IMR-90 (cell line): ENCODE measurements around the gene ASB3. TPM values are rescaled to one million over a fixed set of nuclear protein-coding genes. Genes with fewer than 3 reads are reported as not detected.
"Not testable (repeated sequence)": the region's sequence is repeated elsewhere in the genome, so short reads cannot be mapped to it uniquely, and the experiment has no call there.

Experiments used
- ATAC-seq: fragments of 200-7000 bp; cut with Tn5 transposase; 2 replicates; pipeline ENCODE4 v1.9.1; 2020; ENCODE audit warnings: low read depth, mild to moderate bottlenecking, moderate library complexity
- BruUV-seq: library from RNA; stranded (reverse); fragments of 400-500 nt; replicated peaks from 2 replicates; lab custom pipeline; 2021; lab: Mats Ljungman, UMichigan
- CTCF ChIA-PET: fragments of 300-600 bp; formaldehyde crosslinking; extraction: SDS; loops from one replicate; lab custom pipeline; 2021; ENCODE audit warnings: antibody characterized with exemption; lab: Yijun Ruan, JAX
- POLR2A ChIA-PET: fragments of 300-600 bp; sonication (Branson Sonifier 250); formaldehyde crosslinking; loops from one replicate; lab custom pipeline; 2022; ENCODE audit warnings: antibody characterized with exemption; ENCODE audit not compliant: unreplicated experiment; lab: Charles Lee
- DNase-seq: peaks from one replicate; pipeline ENCODE4 v3.0.0; 2013
- H2AFZ ChIP-seq: replicated peaks from 2 replicates; pipeline ENCODE3; 2013; ENCODE audit warnings: low read length, mild to moderate bottlenecking; ENCODE audit not compliant: poor library complexity
- H2AK5ac ChIP-seq: 2 replicates; pipeline ENCODE4 v1.6.1; 2013; ENCODE audit warnings: low read depth, low read length, inconsistent platforms
- H2AK9ac ChIP-seq: replicated peaks from 2 replicates; pipeline ENCODE3; 2013; ENCODE audit warnings: mild to moderate bottlenecking, low read depth, low read length, moderate library complexity; ENCODE audit not compliant: poor library complexity
- H2BK120ac ChIP-seq: 2 replicates; pipeline ENCODE4 v1.6.1; 2013; ENCODE audit warnings: low read depth, low read length, inconsistent platforms
- H2BK15ac ChIP-seq: 3 replicates; pipeline ENCODE4 v1.6.1; 2013; ENCODE audit warnings: low read depth, low read length, inconsistent platforms
- H2BK20ac ChIP-seq: 2 replicates; pipeline ENCODE4 v1.6.1; 2013; ENCODE audit warnings: low read depth, mild to moderate bottlenecking, inconsistent platforms, low read length, moderate library complexity
- H2BK5ac ChIP-seq: 2 replicates; pipeline ENCODE4 v1.6.1; 2013; ENCODE audit warnings: mild to moderate bottlenecking, low read depth, low read length, inconsistent platforms; ENCODE audit not compliant: poor library complexity, severe bottlenecking
- H3K14ac ChIP-seq: replicated peaks from 2 replicates; pipeline ENCODE4 v1.6.1; 2013; ENCODE audit warnings: low read depth, low read length, inconsistent platforms
- H3K18ac ChIP-seq: 2 replicates; pipeline ENCODE4 v1.6.1; 2013; ENCODE audit warnings: low read depth, low read length, control low read depth
- H3K23ac ChIP-seq: 2 replicates; pipeline ENCODE4 v1.6.1; 2013; ENCODE audit warnings: low read depth, low read length, inconsistent platforms
- H3K27ac ChIP-seq: 2 replicates; pipeline ENCODE4 v1.5.1; 2013; ENCODE audit warnings: mild to moderate bottlenecking, control low read depth, low read length; ENCODE audit not compliant: insufficient read depth
- H3K27me3 ChIP-seq: 2 replicates; pipeline ENCODE4 v1.6.1; 2013; ENCODE audit warnings: low read length; ENCODE audit not compliant: control insufficient read depth, insufficient read depth
- H3K36me3 ChIP-seq: 2 replicates; pipeline ENCODE4 v1.6.1; 2013; ENCODE audit warnings: low read length, mixed read lengths; ENCODE audit not compliant: control insufficient read depth, insufficient read depth
- H3K4ac ChIP-seq: 2 replicates; pipeline ENCODE4 v1.6.1; 2013; ENCODE audit warnings: low read depth, low read length, inconsistent platforms
- H3K4me1 ChIP-seq: 2 replicates; pipeline ENCODE4 v1.6.1; 2013; ENCODE audit warnings: low read length, mixed read lengths; ENCODE audit not compliant: control insufficient read depth, insufficient read depth
- H3K4me2 ChIP-seq: 2 replicates; pipeline ENCODE4 v1.6.1; 2013; ENCODE audit warnings: low read depth, mild to moderate bottlenecking, control low read depth, low read length, moderate library complexity
- H3K4me3 ChIP-seq: 2 replicates; pipeline ENCODE4 v1.5.1; 2013; ENCODE audit warnings: low read depth, mild to moderate bottlenecking, control low read depth, low read length, moderate library complexity; ENCODE audit not compliant: insufficient read depth
- H3K56ac ChIP-seq: 2 replicates; pipeline ENCODE4 v1.6.1; 2013; ENCODE audit warnings: low read length, inconsistent platforms; ENCODE audit not compliant: insufficient read depth; ENCODE audit errors: extremely low read depth
- H3K79me1 ChIP-seq, 2 experiments: 2 replicates each; pipeline ENCODE4 v1.6.1; 2013; ENCODE audit warnings: low read length in 2 of 2, inconsistent platforms in 1 of 2, low read depth in 1 of 2
- H3K9ac ChIP-seq: 2 replicates; pipeline ENCODE4 v1.6.1; 2013; ENCODE audit warnings: low read depth, low read length, control low read depth
- H3K9me1 ChIP-seq: 2 replicates; pipeline ENCODE4 v1.6.1; 2013; ENCODE audit warnings: low read length, inconsistent platforms; ENCODE audit not compliant: insufficient read depth
- H3K9me3 ChIP-seq: 2 replicates; pipeline ENCODE4 v1.6.1; 2013; ENCODE audit warnings: low read length; ENCODE audit not compliant: control insufficient read depth, insufficient read depth
- H4K20me1 ChIP-seq: 2 replicates; pipeline ENCODE4 v1.6.1; 2013; ENCODE audit warnings: low read length, inconsistent platforms; ENCODE audit not compliant: insufficient read depth
- H4K5ac ChIP-seq: 2 replicates; pipeline ENCODE4 v1.6.1; 2013; ENCODE audit warnings: mild to moderate bottlenecking, low read depth, low read length, control low read depth
- H4K8ac ChIP-seq, 2 experiments: 2 replicates each; pipeline ENCODE4 v1.6.1; 2013; ENCODE audit warnings: low read depth in 2 of 2, low read length in 2 of 2, control low read depth in 1 of 2, inconsistent platforms in 1 of 2
- H4K91ac ChIP-seq: 2 replicates; pipeline ENCODE4 v1.6.1; 2013; ENCODE audit warnings: low read depth, low read length, inconsistent platforms; ENCODE audit not compliant: insufficient read depth
- FOS ChIP-seq: fragments of 150-350 bp; IDR thresholded peaks from 2 replicates; pipeline ENCODE4 v1.6.1; 2016; ENCODE audit warnings: low read depth, low read length
- RAD21 ChIP-seq: IDR thresholded peaks from 2 replicates; pipeline ENCODE4 v1.6.1; 2012; ENCODE audit warnings: low read length, improper control_type of control experiment
- WGBS, 2 experiments: methylation state at CpG; one replicate each; pipeline versions ENCODE4 v1.1.5 to v1.1.7; 2013; ENCODE audit warnings: missing lambda C conversion rate in 2 of 2; ENCODE audit not compliant: insufficient read length in 1 of 2; ENCODE audit errors: extremely low coverage in 2 of 2; 5-methylcytosine and 5-hydroxymethylcytosine counted together
- dilution Hi-C: fragments of 300-500 bp; cut with HindIII; formaldehyde crosslinking; loops from one replicate; pipeline ENCODE4 v1.14.3; 2018; ENCODE audit warnings: low sequenced_read_pairs; ENCODE audit not compliant: unreplicated experiment
- in situ Hi-C: fragments of 300-500 bp; cut with MboI; formaldehyde crosslinking; loops from 3 replicates; pipeline ENCODE4 v1.14.3; 2019; ENCODE audit warnings: low sequenced_read_pairs, inconsistent platforms, mixed read lengths
- intact Hi-C: fragments of 100-400 bp; cut with micrococcal nuclease; formaldehyde crosslinking; loops from 2 replicates; pipeline ENCODE4 v1.10.0; 2022
- polyA plus RNA-seq, 3 experiments: library from polyadenylated mRNA; depleted of rRNA; stranded (reverse); fragments of >200 nt; gene quantifications; 2 replicates each; pipeline ENCODE4 v1.2.3, GENCODE V29; 2012; ENCODE audit warnings: low replicate concordance in 1 of 3
- total RNA-seq: library from RNA; depleted of rRNA; stranded (reverse); fragments of >200 nt; gene quantifications from 2 replicates; pipeline ENCODE4 v1.2.3, GENCODE V29; 2012

Gene ASB3
- total and polyA plus RNA-seq, 2 of the 4 experiments (the other 2 are of a cell fraction) = 19.2 to 36.2 TPM

- Histone ChIP-seq H3K4me2 (no peak overlapping the region), H3K9me1 (no peaks in the 10 kb centered on the region), H2BK120ac (no peak overlapping the region), H2AK5ac (no peak overlapping the region), H3K4ac (no peak overlapping the region), H3K14ac (no peak overlapping the region), H4K5ac (no peak overlapping the region), H4K8ac (no peak overlapping the region), H2AFZ (no peak overlapping the region), H3K9ac (no peak overlapping the region), H3K9me3 (no peaks in the 10 kb centered on the region), H4K20me1 (no peaks in the 10 kb centered on the region), H2BK20ac (no peak overlapping the region), H2BK5ac (no peak overlapping the region), H3K18ac (no peak overlapping the region), H3K79me1 (no peaks in the 10 kb centered on the region), H3K4me3 (no peak overlapping the region), H3K56ac (no peak overlapping the region), H2AK9ac (no peak overlapping the region), H3K4me1 (no peaks in the 10 kb centered on the region), H3K23ac (no peak overlapping the region), H3K36me3 (no peaks in the 10 kb centered on the region), H3K27me3 (no peaks in the 10 kb centered on the region), H3K27ac (no peak overlapping the region), H2BK15ac (no peak overlapping the region), H4K91ac (no peak overlapping the region)
- ChIA-PET CTCF (no interaction called here), POLR2A (no interaction called here)
- in situ Hi-C loops = no loop called here
- TF ChIP-seq RAD21 (no peak), FOS (no peak)
- DNase-seq = no peak
- no CpG with 5 or more reads among the region's 2 CpGs for WGBS, 2 experiments
- dilution Hi-C loops = no loop called here
- intact Hi-C loops = no loop called here
- ATAC-seq = no peak
- BruUV-seq = no TSS peak
Observed at GRCh38 chr2:53660886-53661285, 125.9 kb downstream of the ASB3 start.

GRCh38 chr2:53658474-53658873 is 128.3 kb downstream of the ASB3 start:
- WGBS, 2 experiments = no CpG with 5 or more reads among the region's 4 CpGs

More at GRCh38 chr2:53658474-53658873, 128.3 kb downstream of the ASB3 start:
- H3K4me3 ChIP-seq, H2BK15ac ChIP-seq, H3K18ac ChIP-seq, H2AK5ac ChIP-seq, ATAC-seq, intact Hi-C loops, H3K79me1 ChIP-seq, H3K4ac ChIP-seq, DNase-seq, H4K91ac ChIP-seq, H3K27me3 ChIP-seq, H3K14ac ChIP-seq, H4K8ac ChIP-seq, POLR2A ChIA-PET, CTCF ChIA-PET, dilution Hi-C loops, BruUV-seq, H2BK120ac ChIP-seq, H3K27ac ChIP-seq, H2BK20ac ChIP-seq, H3K56ac ChIP-seq, H3K9ac ChIP-seq, H3K23ac ChIP-seq, H2AFZ ChIP-seq, H4K20me1 ChIP-seq, H3K9me3 ChIP-seq, H3K4me2 ChIP-seq, H2AK9ac ChIP-seq, H3K4me1 ChIP-seq, H4K5ac ChIP-seq, H3K36me3 ChIP-seq, H2BK5ac ChIP-seq, in situ Hi-C loops, H3K9me1 ChIP-seq: not testable (repeated sequence)
